NCI-H2196 (cell line): ENCODE results near the gene RAB3IL1.
A peak's percentile ranks its signal among the peaks of the same experiment; 100 is the strongest.
"Not testable (repeated sequence)": the region's sequence is repeated elsewhere in the genome, so short reads cannot be mapped to it uniquely, and the experiment has no call there.

Experiments
- DNase-seq: peaks from one replicate; lab custom pipeline; 2025; ENCODE audit not compliant: unreplicated experiment; lab: John Stamatoyannopoulos, UW

RAB3IL1 gene

GRCh38 chr11:61887839-61888494, 29.4 kb downstream of the RAB3IL1 start:
- DNase-seq, result peak; percentile 28

- DNase-seq, result no peak
These were observed 30.7 kb downstream of the RAB3IL1 start for GRCh38 chr11:61886643-61887042.

GRCh38 chr11:61885784-61886580, 31.4 kb downstream of the RAB3IL1 start:
- DNase-seq, result no peak

- DNase-seq, result peak; percentile 19
These were observed 32.1 kb downstream of the RAB3IL1 start for GRCh38 chr11:61885166-61885778.

GRCh38 chr11:61883947-61884346, 33.4 kb downstream of the RAB3IL1 start:
- DNase-seq, result no peak

GRCh38 chr11:61883327-61883726, 34.0 kb downstream of the RAB3IL1 start:
- no peak for DNase-seq

- no peak for DNase-seq
These were observed 34.5 kb downstream of the RAB3IL1 start for GRCh38 chr11:61882879-61883278.

- not testable (repeated sequence) for DNase-seq
These were observed 35.1 kb downstream of the RAB3IL1 start for GRCh38 chr11:61882267-61882666.

GRCh38 chr11:61881397-61881796, 36.0 kb downstream of the RAB3IL1 start:
- DNase-seq, result no peak

- no peak for DNase-seq
These were observed 36.9 kb downstream of the RAB3IL1 start for GRCh38 chr11:61880454-61880853.

- DNase-seq, result no peak
These were observed 37.3 kb downstream of the RAB3IL1 start for GRCh38 chr11:61880031-61880430.

GRCh38 chr11:61879152-61879551, 38.2 kb downstream of the RAB3IL1 start:
- DNase-seq, result no peak

GRCh38 chr11:61875698-61876097, 41.7 kb downstream of the RAB3IL1 start:
- no peak for DNase-seq

- no peak for DNase-seq
These were observed 42.5 kb downstream of the RAB3IL1 start for GRCh38 chr11:61874853-61875252.

- no peak for DNase-seq
These were observed 43.0 kb downstream of the RAB3IL1 start for GRCh38 chr11:61874377-61874809.

GRCh38 chr11:61873588-61874376, 43.6 kb downstream of the RAB3IL1 start:
- DNase-seq, result no peak

GRCh38 chr11:61872935-61873565, 44.3 kb downstream of the RAB3IL1 start:
- no peak for DNase-seq

- DNase-seq, result peak; percentile 52
These were observed 46.2 kb downstream of the RAB3IL1 start for GRCh38 chr11:61871158-61871597.

GRCh38 chr11:61870541-61871031, 46.8 kb downstream of the RAB3IL1 start:
- DNase-seq, result no peak

GRCh38 chr11:61869708-61870451, 47.5 kb downstream of the RAB3IL1 start:
- DNase-seq, result no peak
